Measurements from ENCODE around the gene GLI3. TPM values are rescaled to one million over a fixed set of nuclear protein-coding genes. Genes with fewer than 3 reads are reported as not detected.

Gene GLI3
- total RNA-seq, 1 donor from 2014 or later = 57.0 TPM

- TF ChIP-seq CTCF (IDR thresholded peaks at IDR 0.05) = no peak
- H3K27ac Mint-ChIP-seq (ENCODE audit: unreplicated experiment) = no peak overlapping the region
- H3K4me1 Mint-ChIP-seq (ENCODE audit: unreplicated experiment) = peaks cover 31% of the 10 kb centered on the region
- H3K9me3 Mint-ChIP-seq (ENCODE audit: unreplicated experiment) = peaks cover 3% of the 10 kb centered on the region
- no peaks in the 10 kb centered on the region for H3K27me3 Mint-ChIP-seq (ENCODE audit: unreplicated experiment)
- peaks cover 9% of the 10 kb centered on the region for H3K36me3 Mint-ChIP-seq (ENCODE audit: unreplicated experiment)
- no peak for DNase-seq (ENCODE audit: extremely low spot score, unreplicated experiment)
- H3K4me3 Mint-ChIP-seq (ENCODE audit: unreplicated experiment) = no peak overlapping the region
Measured at GRCh38 chr7:42065015-42065414, 172.0 kb downstream of the GLI3 start.

- peaks cover 6% of the 10 kb centered on the region for H3K36me3 Mint-ChIP-seq (ENCODE audit: unreplicated experiment)
- peaks cover under 1% of the 10 kb centered on the region for H3K9me3 Mint-ChIP-seq (ENCODE audit: unreplicated experiment)
- TF ChIP-seq CTCF (IDR thresholded peaks at IDR 0.05) = no peak
- no peak overlapping the region for H3K4me3 Mint-ChIP-seq (ENCODE audit: unreplicated experiment)
- H3K27me3 Mint-ChIP-seq (ENCODE audit: unreplicated experiment) = no peaks in the 10 kb centered on the region
- H3K27ac Mint-ChIP-seq (ENCODE audit: unreplicated experiment) = no peak overlapping the region
- no peak for DNase-seq (ENCODE audit: extremely low spot score, unreplicated experiment)
- H3K4me1 Mint-ChIP-seq (ENCODE audit: unreplicated experiment) = peaks cover 31% of the 10 kb centered on the region
Measured at GRCh38 chr7:42064534-42064933, 172.5 kb downstream of the GLI3 start.

- DNase-seq (ENCODE audit: extremely low spot score, unreplicated experiment) = no peak
- no peaks in the 10 kb centered on the region for H3K9me3 Mint-ChIP-seq (ENCODE audit: unreplicated experiment)
- no peaks in the 10 kb centered on the region for H3K4me1 Mint-ChIP-seq (ENCODE audit: unreplicated experiment)
- H3K27ac Mint-ChIP-seq (ENCODE audit: unreplicated experiment) = no peak overlapping the region
- no peaks in the 10 kb centered on the region for H3K27me3 Mint-ChIP-seq (ENCODE audit: unreplicated experiment)
- TF ChIP-seq CTCF (IDR thresholded peaks at IDR 0.05) = no peak
- no peak overlapping the region for H3K4me3 Mint-ChIP-seq (ENCODE audit: unreplicated experiment)
- H3K36me3 Mint-ChIP-seq (ENCODE audit: unreplicated experiment) = peaks cover 4% of the 10 kb centered on the region
Measured at GRCh38 chr7:42059275-42059674, 177.7 kb downstream of the GLI3 start.

GRCh38 chr7:42057331-42057730 is 179.7 kb downstream of the GLI3 start:
- H3K9me3 Mint-ChIP-seq (ENCODE audit: unreplicated experiment) = no peaks in the 10 kb centered on the region
- peaks cover 2% of the 10 kb centered on the region for H3K36me3 Mint-ChIP-seq (ENCODE audit: unreplicated experiment)
- DNase-seq (ENCODE audit: extremely low spot score, unreplicated experiment) = no peak
- no peaks in the 10 kb centered on the region for H3K27me3 Mint-ChIP-seq (ENCODE audit: unreplicated experiment)
- TF ChIP-seq CTCF (IDR thresholded peaks at IDR 0.05) = no peak
- H3K27ac Mint-ChIP-seq (ENCODE audit: unreplicated experiment) = no peak overlapping the region
- H3K4me3 Mint-ChIP-seq (ENCODE audit: unreplicated experiment) = no peak overlapping the region
- H3K4me1 Mint-ChIP-seq (ENCODE audit: unreplicated experiment) = peaks cover 6% of the 10 kb centered on the region

GRCh38 chr7:42055171-42055570 is 181.8 kb downstream of the GLI3 start:
- H3K4me1 Mint-ChIP-seq (ENCODE audit: unreplicated experiment) = peaks cover 6% of the 10 kb centered on the region
- peaks cover 4% of the 10 kb centered on the region for H3K36me3 Mint-ChIP-seq (ENCODE audit: unreplicated experiment)
- H3K27ac Mint-ChIP-seq (ENCODE audit: unreplicated experiment) = no peak overlapping the region
- DNase-seq (ENCODE audit: extremely low spot score, unreplicated experiment) = no peak
- no peaks in the 10 kb centered on the region for H3K27me3 Mint-ChIP-seq (ENCODE audit: unreplicated experiment)
- H3K9me3 Mint-ChIP-seq (ENCODE audit: unreplicated experiment) = no peaks in the 10 kb centered on the region
- TF ChIP-seq CTCF (IDR thresholded peaks at IDR 0.05) = no peak
- no peak overlapping the region for H3K4me3 Mint-ChIP-seq (ENCODE audit: unreplicated experiment)
